ENCODE measurements around the gene CGNL1.

DNA sequence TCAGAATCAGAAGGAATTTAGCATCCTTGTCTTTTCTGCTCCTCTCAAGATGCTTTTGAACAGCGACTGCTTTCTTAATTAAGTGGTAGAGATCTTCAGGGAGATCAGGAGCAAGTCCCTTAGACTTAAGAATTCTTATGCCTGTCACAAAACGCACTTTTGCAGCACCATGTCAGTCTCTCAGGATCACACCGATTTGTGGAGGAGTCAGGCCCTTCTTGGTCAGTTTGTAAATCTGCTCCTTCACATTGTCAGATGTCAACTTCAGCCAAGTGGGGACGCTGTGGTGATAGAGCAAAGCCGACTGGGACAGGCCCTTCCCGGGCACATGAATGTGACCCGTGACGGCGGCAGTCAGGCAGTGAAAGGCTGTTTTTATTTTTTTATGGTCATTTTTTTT lies 179.7 kb downstream of the CGNL1 start:
- TF ChIP-seq TAF1 (IDR thresholded peaks at IDR 0.05; ENCODE audit: borderline replicate concordance, insufficient read depth, low read length): no peak
- no peak for TF ChIP-seq POLR2AphosphoS5 (IDR thresholded peaks at IDR 0.05; ENCODE audit: low read depth, low read length)
